ENCODE measurements around the gene PTPRD.

Gene PTPRD

GRCh38 chr9:8869812-8870211 lies 1743.0 kb downstream of the PTPRD start:
- no peak for DNase-seq

- no peak for DNase-seq
Measured at GRCh38 chr9:8868632-8869031, 1744.2 kb downstream of the PTPRD start.

GRCh38 chr9:8867148-8867547 lies 1745.7 kb downstream of the PTPRD start:
- no peak for DNase-seq

- DNase-seq: no peak
Measured at GRCh38 chr9:8864545-8864896, 1748.3 kb downstream of the PTPRD start.

- DNase-seq: no peak
Measured at GRCh38 chr9:8863886-8864544, 1748.8 kb downstream of the PTPRD start.

- DNase-seq: no peak
Measured at GRCh38 chr9:8863069-8863468, 1749.7 kb downstream of the PTPRD start.

- no peak for DNase-seq
Measured at GRCh38 chr9:8860925-8861324, 1751.9 kb downstream of the PTPRD start.

GRCh38 chr9:8860086-8860485 lies 1752.7 kb downstream of the PTPRD start:
- DNase-seq: no peak

- no peak for DNase-seq
Measured at GRCh38 chr9:8859416-8859815, 1753.4 kb downstream of the PTPRD start.

- DNase-seq: peak in 23 of 51 donors; percentile 16 to 68 (median 36)
Measured at GRCh38 chr9:8858596-8859161, 1754.1 kb downstream of the PTPRD start.

- DNase-seq: peak in 45 of 51 donors; percentile 31 to 84 (median 69)
Measured at GRCh38 chr9:8857926-8858595, 1754.7 kb downstream of the PTPRD start.

- peak in 17 of 51 donors; percentile 9 to 80 (median 58) for DNase-seq
Measured at GRCh38 chr9:8857068-8857925, 1755.5 kb downstream of the PTPRD start.

GRCh38 chr9:8856396-8857067 lies 1756.3 kb downstream of the PTPRD start:
- DNase-seq: no peak

- DNase-seq: no peak
Measured at GRCh38 chr9:8855046-8855445, 1757.8 kb downstream of the PTPRD start.

GRCh38 chr9:8852301-8852864 lies 1760.4 kb downstream of the PTPRD start:
- no peak for DNase-seq

GRCh38 chr9:8850914-8851313 lies 1761.9 kb downstream of the PTPRD start:
- DNase-seq: no peak

GRCh38 chr9:8845808-8846207 lies 1767.0 kb downstream of the PTPRD start:
- no peak for DNase-seq

GRCh38 chr9:8845376-8845775 lies 1767.4 kb downstream of the PTPRD start:
- DNase-seq: peak in 29 of 51 donors; percentile 8 to 73 (median 38)

GRCh38 chr9:8844549-8844948 lies 1768.3 kb downstream of the PTPRD start:
- no peak for DNase-seq

- DNase-seq: no peak
Measured at GRCh38 chr9:8842402-8843193, 1770.2 kb downstream of the PTPRD start.
